Parathyroid adenoma (tissue), 2 donors: ENCODE results near the gene USP49.

Experiments
- H2AFZ ChIP-seq: fragments of 300-600 bp; sonication (generic); one replicate; pipeline ENCODE4 v1.7.0; 2017; ENCODE audit warnings: antibody characterized with exemption, mild to moderate bottlenecking
- H3K27ac ChIP-seq: fragments of 300-600 bp; sonication (generic); one replicate; pipeline ENCODE4 v1.7.0; 2017
- H3K27me3 ChIP-seq: fragments of 300-600 bp; sonication (generic); one replicate; pipeline ENCODE4 v1.7.0; 2017; ENCODE audit warnings: low read length; ENCODE audit not compliant: control insufficient read depth, insufficient read depth
- H3K36me3 ChIP-seq: fragments of 300-600 bp; sonication (generic); one replicate; pipeline ENCODE4 v1.7.0; 2017; ENCODE audit warnings: low read length; ENCODE audit not compliant: control insufficient read depth, insufficient read depth
- H3K4me1 ChIP-seq: fragments of 300-600 bp; sonication (generic); one replicate; pipeline ENCODE4 v1.7.0; 2017; ENCODE audit warnings: control low read depth
- H3K4me2 ChIP-seq: fragments of 300-600 bp; sonication (generic); one replicate; pipeline ENCODE4 v1.7.0; 2017; ENCODE audit warnings: low read length
- H3K4me3 ChIP-seq: fragments of 300-600 bp; sonication (generic); one replicate; pipeline ENCODE4 v1.7.0; 2017; ENCODE audit warnings: low read depth, low read length
- H3K79me2 ChIP-seq: fragments of 300-600 bp; sonication (generic); one replicate; pipeline ENCODE4 v1.7.0; 2017; ENCODE audit warnings: control low read depth
- H3K9ac ChIP-seq: fragments of 300-600 bp; sonication (generic); one replicate; pipeline ENCODE4 v1.7.0; 2017; ENCODE audit warnings: mild to moderate bottlenecking
- H3K9me3 ChIP-seq: fragments of 300-600 bp; sonication (generic); one replicate; pipeline ENCODE4 v1.7.0; 2017; ENCODE audit warnings: low read length; ENCODE audit not compliant: control insufficient read depth
- CTCF ChIP-seq: fragments of 300-600 bp; sonication (generic); IDR thresholded peaks from one replicate; pipeline ENCODE4 v1.7.0; 2017; ENCODE audit warnings: antibody characterized with exemption, mild to moderate bottlenecking
- donor health status: primary hyperparathyroidism.

The USP49 gene

GRCh38 chr6:41744236-41744787 is 150.9 kb downstream of the USP49 start:
- H3K9ac ChIP-seq = no peak overlapping the region
- no peak overlapping the region for H3K4me3 ChIP-seq
- no peaks in the 10 kb centered on the region for H3K9me3 ChIP-seq
- H3K4me2 ChIP-seq = no peak overlapping the region
- no peaks in the 10 kb centered on the region for H3K27me3 ChIP-seq
- H2AFZ ChIP-seq = no peak overlapping the region
- TF ChIP-seq CTCF = no peak
- H3K27ac ChIP-seq = no peak overlapping the region
- H3K4me1 ChIP-seq = peaks cover 5% of the 10 kb centered on the region
- H3K79me2 ChIP-seq = no peaks in the 10 kb centered on the region
- H3K36me3 ChIP-seq = no peaks in the 10 kb centered on the region

- H3K79me2 ChIP-seq = no peaks in the 10 kb centered on the region
- peaks cover 5% of the 10 kb centered on the region for H3K4me1 ChIP-seq
- no peak overlapping the region for H2AFZ ChIP-seq
- TF ChIP-seq CTCF = no peak
- H3K4me2 ChIP-seq = no peak overlapping the region
- no peaks in the 10 kb centered on the region for H3K9me3 ChIP-seq
- no peaks in the 10 kb centered on the region for H3K36me3 ChIP-seq
- H3K9ac ChIP-seq = no peak overlapping the region
- H3K27ac ChIP-seq = no peak overlapping the region
- H3K4me3 ChIP-seq = no peak overlapping the region
- H3K27me3 ChIP-seq = no peaks in the 10 kb centered on the region
Observed at GRCh38 chr6:41743406-41744235, 151.6 kb downstream of the USP49 start.

- Histone ChIP-seq H3K36me3 (no peaks in the 10 kb centered on the region), H3K4me1 (no peaks in the 10 kb centered on the region), H3K9ac (no peak overlapping the region), H3K27me3 (no peaks in the 10 kb centered on the region), H3K4me2 (no peak overlapping the region), H2AFZ (no peak overlapping the region), H3K79me2 (no peaks in the 10 kb centered on the region), H3K4me3 (no peak overlapping the region), H3K9me3 (no peaks in the 10 kb centered on the region), H3K27ac (no peak overlapping the region)
- no peak for TF ChIP-seq CTCF
Observed at GRCh38 chr6:41741625-41742490, 153.3 kb downstream of the USP49 start.

GRCh38 chr6:41740366-41741162 is 154.6 kb downstream of the USP49 start:
- Histone ChIP-seq H3K9ac (no peak overlapping the region), H3K9me3 (no peaks in the 10 kb centered on the region), H3K36me3 (no peaks in the 10 kb centered on the region), H3K27ac (no peak overlapping the region), H3K4me3 (no peak overlapping the region), H3K27me3 (no peaks in the 10 kb centered on the region), H2AFZ (no peak overlapping the region), H3K4me1 (no peaks in the 10 kb centered on the region), H3K4me2 (no peak overlapping the region), H3K79me2 (no peaks in the 10 kb centered on the region)
- no peak for TF ChIP-seq CTCF
